Cardiac muscle cell (in vitro differentiated cells and primary cell): ENCODE measurements around the gene SPHK1. TPM values are rescaled to one million over a fixed set of nuclear protein-coding genes. Genes with fewer than 3 reads are reported as not detected.

Experiments
- DNase-seq, 2 donors: peaks; one replicate each; pipeline versions ENCODE4 v3.0.0 to v3.0.0-alpha.2; 2010 to 2017; ENCODE audit warnings: low read depth in 1 of 2, low spot score in 1 of 2
- H3K27ac ChIP-seq: fragments of 200-600 bp; sonication (generic); 2 replicates; pipeline ENCODE4 v1.5.1; 2016
- H3K27me3 ChIP-seq: fragments of 200-600 bp; sonication (generic); 2 replicates; pipeline ENCODE4 v1.6.0; 2016; ENCODE audit warnings: control low read depth
- H3K36me3 ChIP-seq: fragments of 200-600 bp; sonication (generic); 2 replicates; pipeline ENCODE4 v1.5.1; 2016; ENCODE audit warnings: control low read depth
- H3K4me1 ChIP-seq: fragments of 200-600 bp; sonication (generic); 2 replicates; pipeline ENCODE4 v1.8.1; 2017; ENCODE audit warnings: low read depth, mild to moderate bottlenecking, mixed run types
- H3K4me3 ChIP-seq: fragments of 200-600 bp; sonication (generic); 2 replicates; pipeline ENCODE4 v1.5.1; 2016; ENCODE audit warnings: mild to moderate bottlenecking
- H3K9me3 ChIP-seq: fragments of 200-600 bp; sonication (generic); 2 replicates; pipeline ENCODE4 v1.5.1; 2017; ENCODE audit warnings: low read depth, mild to moderate bottlenecking, control low read depth
- polyA plus RNA-seq: library from polyadenylated mRNA; unstranded; fragments of >200 nt; fragmentation: Nextera tagmentation; extraction: Ambion mirVana; gene quantifications from 2 replicates; pipeline ENCODE4 v1.2.1, GENCODE V29; 2016
- total RNA-seq: library from RNA; depleted of rRNA; stranded (reverse); fragments of >200 nt; gene quantifications from 2 replicates; pipeline ENCODE4 v1.2.3, GENCODE V29; 2016
- TF ChIP-seq, protein P1 (sequence below): IDR thresholded peaks from 2 replicates; pipeline ENCODE4 v1.5.1; 2012; ENCODE audit warnings: low read depth, mild to moderate bottlenecking, low read length

The SPHK1 gene
- total and polyA plus RNA-seq, 2 experiments from 2014 or later, result 14.3 to 24.3 TPM

DNA sequence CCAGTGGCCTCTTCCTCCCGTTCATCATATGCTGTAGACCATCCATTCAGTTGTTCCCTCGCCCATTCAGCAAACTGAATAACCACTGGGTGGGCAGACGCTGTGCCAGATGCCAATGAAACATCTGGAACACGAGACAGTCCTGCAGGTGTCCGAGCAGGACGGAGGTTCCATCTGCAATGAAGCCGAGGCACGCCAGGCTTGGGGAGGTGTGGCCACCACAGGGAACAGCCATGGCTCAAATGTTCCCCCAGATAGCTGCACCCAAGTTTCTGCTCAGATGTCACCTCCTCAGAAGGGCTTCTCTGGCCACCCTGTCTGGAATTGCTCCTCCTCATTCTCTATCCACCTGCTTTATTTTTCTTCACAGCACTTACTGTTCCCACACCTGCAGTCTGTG is 38.0 kb downstream of the SPHK1 start:
- H3K27me3 ChIP-seq, result no peaks in the 10 kb centered on the region
- H3K27ac ChIP-seq, result peak overlapping the region; percentile 83
- H3K4me3 ChIP-seq, result no peak overlapping the region
- no peak for DNase-seq
- no peaks in the 10 kb centered on the region for H3K36me3 ChIP-seq
- TF ChIP-seq, protein P1, sequence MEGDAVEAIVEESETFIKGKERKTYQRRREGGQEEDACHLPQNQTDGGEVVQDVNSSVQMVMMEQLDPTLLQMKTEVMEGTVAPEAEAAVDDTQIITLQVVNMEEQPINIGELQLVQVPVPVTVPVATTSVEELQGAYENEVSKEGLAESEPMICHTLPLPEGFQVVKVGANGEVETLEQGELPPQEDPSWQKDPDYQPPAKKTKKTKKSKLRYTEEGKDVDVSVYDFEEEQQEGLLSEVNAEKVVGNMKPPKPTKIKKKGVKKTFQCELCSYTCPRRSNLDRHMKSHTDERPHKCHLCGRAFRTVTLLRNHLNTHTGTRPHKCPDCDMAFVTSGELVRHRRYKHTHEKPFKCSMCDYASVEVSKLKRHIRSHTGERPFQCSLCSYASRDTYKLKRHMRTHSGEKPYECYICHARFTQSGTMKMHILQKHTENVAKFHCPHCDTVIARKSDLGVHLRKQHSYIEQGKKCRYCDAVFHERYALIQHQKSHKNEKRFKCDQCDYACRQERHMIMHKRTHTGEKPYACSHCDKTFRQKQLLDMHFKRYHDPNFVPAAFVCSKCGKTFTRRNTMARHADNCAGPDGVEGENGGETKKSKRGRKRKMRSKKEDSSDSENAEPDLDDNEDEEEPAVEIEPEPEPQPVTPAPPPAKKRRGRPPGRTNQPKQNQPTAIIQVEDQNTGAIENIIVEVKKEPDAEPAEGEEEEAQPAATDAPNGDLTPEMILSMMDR, result no peak
- no peaks in the 10 kb centered on the region for H3K9me3 ChIP-seq
- H3K4me1 ChIP-seq, result peaks cover 34% of the 10 kb centered on the region

DNA sequence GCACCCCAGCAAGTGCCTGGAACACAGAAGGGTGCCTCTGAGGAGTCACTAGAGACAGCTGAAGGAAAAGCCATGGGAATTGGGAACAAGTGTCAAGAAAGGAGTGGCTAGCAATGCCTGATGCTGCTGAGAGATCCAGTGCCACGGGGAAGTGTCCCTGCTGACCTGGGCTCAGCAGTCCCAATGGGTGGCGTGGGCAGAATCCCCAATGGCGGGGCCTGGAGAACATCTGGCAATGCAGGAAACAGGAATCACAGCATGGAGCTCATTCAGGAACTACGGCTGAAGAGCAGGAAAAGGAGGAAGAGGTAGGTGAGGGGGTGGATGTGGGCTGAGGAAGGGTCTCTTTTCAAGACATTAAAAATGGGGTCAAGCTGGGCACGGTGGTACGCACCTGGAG is 38.5 kb downstream of the SPHK1 start:
- no peak for DNase-seq
- H3K9me3 ChIP-seq, result no peaks in the 10 kb centered on the region
- TF ChIP-seq, protein P1, result no peak

DNA sequence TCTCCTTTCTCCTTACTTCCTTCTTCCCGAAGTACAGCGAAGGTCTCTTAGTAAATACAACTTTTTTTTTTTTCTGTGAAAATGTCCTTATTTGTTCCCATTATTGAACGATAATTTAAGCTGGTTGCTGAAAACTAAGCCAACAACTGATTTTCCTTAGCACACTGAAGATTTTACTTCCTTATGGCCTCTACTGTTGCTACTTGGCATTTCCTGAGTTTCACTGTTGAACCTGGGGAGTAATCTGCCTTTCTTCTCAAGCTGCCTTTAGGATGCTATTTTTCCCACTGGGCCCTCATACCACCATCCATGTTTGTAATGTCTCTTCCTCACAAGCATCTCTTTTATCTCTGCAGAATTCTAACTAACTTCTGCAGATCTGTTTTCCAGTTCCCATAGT is 42.4 kb downstream of the SPHK1 start:
- no peaks in the 10 kb centered on the region for H3K4me1 ChIP-seq
- DNase-seq, result no peak
- no peaks in the 10 kb centered on the region for H3K36me3 ChIP-seq
- H3K9me3 ChIP-seq, result no peaks in the 10 kb centered on the region
- H3K27me3 ChIP-seq, result no peaks in the 10 kb centered on the region
- TF ChIP-seq, protein P1, result no peak
- H3K27ac ChIP-seq, result no peak overlapping the region
- no peak overlapping the region for H3K4me3 ChIP-seq

More for the DNA sequence above, 38.5 kb downstream of the SPHK1 start:
- H3K4me3 ChIP-seq, result no peak overlapping the region
- H3K27ac ChIP-seq, result peak overlapping the region; percentile 83
- no peaks in the 10 kb centered on the region for H3K27me3 ChIP-seq
- peaks cover 31% of the 10 kb centered on the region for H3K4me1 ChIP-seq
- H3K36me3 ChIP-seq, result no peaks in the 10 kb centered on the region

DNA sequence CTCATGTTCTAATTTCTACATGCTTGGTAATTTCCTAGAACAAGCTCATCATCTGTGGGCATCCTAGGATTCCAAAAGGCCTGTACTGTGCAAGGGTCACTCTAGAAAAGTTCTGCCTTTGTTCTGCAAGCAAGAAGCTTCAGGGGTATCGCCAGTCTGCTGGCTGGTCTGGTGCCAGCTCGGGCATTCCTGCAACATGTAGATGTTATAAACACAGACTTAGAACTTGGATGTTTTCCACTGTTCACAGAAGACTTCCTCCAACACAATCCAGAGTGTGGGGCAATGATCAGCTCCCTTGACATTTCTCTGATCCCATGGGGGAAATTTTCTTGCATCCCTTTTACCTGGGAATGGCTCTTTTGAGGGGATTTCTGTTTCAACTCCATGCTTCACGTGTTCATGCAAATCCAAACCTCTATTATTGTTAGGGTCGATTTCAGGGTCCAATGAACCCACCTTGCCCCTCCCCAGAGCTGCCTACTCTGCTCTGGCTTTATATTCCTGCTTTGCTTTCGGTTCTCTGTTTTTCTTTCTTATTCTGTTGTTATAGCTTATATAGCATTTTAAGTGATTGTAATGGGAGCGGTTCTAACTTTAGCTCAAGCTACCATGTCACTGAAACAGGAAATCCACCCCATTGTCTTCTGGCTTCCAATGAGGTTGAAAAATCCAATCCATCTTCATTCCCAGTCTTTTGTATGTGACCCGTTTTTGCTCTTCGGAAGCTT is 43.3 kb downstream of the SPHK1 start:
- no peak overlapping the region for H3K4me3 ChIP-seq
- H3K36me3 ChIP-seq, result no peaks in the 10 kb centered on the region
- peak in 1 of 2 donors; percentile 62 for DNase-seq
- H3K27me3 ChIP-seq, result no peaks in the 10 kb centered on the region
- peaks cover 6% of the 10 kb centered on the region for H3K4me1 ChIP-seq
- H3K27ac ChIP-seq, result no peak overlapping the region
- no peaks in the 10 kb centered on the region for H3K9me3 ChIP-seq
- TF ChIP-seq, protein P1, result no peak

DNA sequence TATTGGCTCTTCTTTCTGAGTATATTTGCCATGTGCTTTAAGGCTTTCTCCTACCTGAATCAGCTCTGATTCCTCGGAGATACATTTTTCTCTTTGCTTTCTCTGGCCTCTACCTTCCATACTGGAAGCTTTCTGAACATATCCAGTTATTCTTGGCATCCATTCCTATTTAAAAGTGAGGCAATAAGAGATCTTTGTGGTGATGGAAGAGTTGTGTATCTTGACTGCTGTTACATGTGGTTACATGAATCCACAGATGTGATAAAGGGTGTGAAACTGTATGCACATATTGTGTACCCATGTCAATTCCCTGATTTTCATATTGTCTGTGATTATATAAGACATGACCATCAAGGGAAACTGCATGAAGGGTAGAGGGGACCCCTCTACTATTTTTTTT is 44.1 kb downstream of the SPHK1 start:
- peak in 1 of 2 donors; percentile 38 for DNase-seq
- peaks cover 6% of the 10 kb centered on the region for H3K4me1 ChIP-seq
- H3K27ac ChIP-seq, result no peak overlapping the region
- no peaks in the 10 kb centered on the region for H3K9me3 ChIP-seq
- H3K4me3 ChIP-seq, result no peak overlapping the region
- TF ChIP-seq, protein P1, result no peak
- no peaks in the 10 kb centered on the region for H3K27me3 ChIP-seq
- no peaks in the 10 kb centered on the region for H3K36me3 ChIP-seq
